Keratinocyte (primary cell): ENCODE data around the gene ASTN1. TPM values are rescaled to one million over a fixed set of nuclear protein-coding genes. Genes with fewer than 3 reads are reported as not detected.

ENCODE experiments used
- DNase-seq: peaks from one replicate; pipeline ENCODE4 v3.0.0-alpha.2; 2011; ENCODE audit warnings: low read depth, missing footprints, low spot score
- FAIRE-seq: peaks from 2 replicates; lab custom pipeline; 2011; peaks lifted over from hg19 to GRCh38; lab: Jason Lieb, UNC
- H2AFZ ChIP-seq: 2 replicates; pipeline ENCODE4 v1.6.0; 2012; ENCODE audit warnings: low read length, control low read depth, inconsistent platforms; ENCODE audit not compliant: control insufficient read depth
- H3K27ac ChIP-seq: 2 replicates; pipeline ENCODE4 v1.5.1; 2011; ENCODE audit warnings: low read length; ENCODE audit not compliant: control insufficient read depth, insufficient read depth
- H3K27me3 ChIP-seq: 3 replicates; pipeline ENCODE4 v1.6.0; 2011; ENCODE audit warnings: low read length; ENCODE audit not compliant: control insufficient read depth, insufficient read depth; ENCODE audit errors: extremely low read depth
- H3K36me3 ChIP-seq, 2 experiments: 2 replicates in 1 of 2; 3 replicates in 1 of 2; pipeline ENCODE4 v1.5.1; 2011; ENCODE audit warnings: low read length in 2 of 2, mild to moderate bottlenecking in 1 of 2; ENCODE audit not compliant: control insufficient read depth in 2 of 2, insufficient read depth in 2 of 2; ENCODE audit errors: extremely low read depth in 1 of 2
- H3K4me1 ChIP-seq: 3 replicates; pipeline ENCODE4 v1.5.1; 2011; ENCODE audit warnings: low read length; ENCODE audit not compliant: control insufficient read depth, insufficient read depth; ENCODE audit errors: extremely low read depth
- H3K4me2 ChIP-seq: 3 replicates; pipeline ENCODE4 v1.6.0; 2011; ENCODE audit warnings: low read depth, low read length; ENCODE audit not compliant: control insufficient read depth, insufficient read depth; ENCODE audit errors: extremely low read depth
- H3K4me3 ChIP-seq, 3 experiments: fragments of 200-600 bp in 1 of 3; sonication (generic) in 1 of 3; 2 replicates in 2 of 3; 3 replicates in 1 of 3; pipeline ENCODE4 v1.5.1; 2011 to 2016; ENCODE audit warnings: low read length in 3 of 3, mild to moderate bottlenecking in 3 of 3, control low read depth in 2 of 3, inconsistent platforms in 1 of 3, low read depth in 1 of 3, mixed read lengths in 1 of 3, mixed run types in 1 of 3, moderate library complexity in 1 of 3; ENCODE audit not compliant: control insufficient read depth in 2 of 3, insufficient read depth in 2 of 3; ENCODE audit errors: extremely low read depth in 1 of 3
- H3K79me2 ChIP-seq: 2 replicates; pipeline ENCODE4 v1.6.0; 2012; ENCODE audit warnings: low read length; ENCODE audit not compliant: control insufficient read depth, insufficient read depth
- H3K9ac ChIP-seq: 3 replicates; pipeline ENCODE4 v1.6.0; 2011; ENCODE audit warnings: low read length; ENCODE audit not compliant: control insufficient read depth, insufficient read depth; ENCODE audit errors: extremely low read depth
- H3K9me1 ChIP-seq: 3 replicates; pipeline ENCODE4 v1.6.0; 2011; ENCODE audit warnings: low read length; ENCODE audit not compliant: control insufficient read depth, insufficient read depth; ENCODE audit errors: extremely low read depth
- H3K9me3 ChIP-seq: 2 replicates; pipeline ENCODE4 v1.5.1; 2012; ENCODE audit warnings: low read depth, low read length; ENCODE audit not compliant: control insufficient read depth
- H4K20me1 ChIP-seq: 3 replicates; pipeline ENCODE4 v1.6.0; 2011; ENCODE audit warnings: low read length; ENCODE audit not compliant: control insufficient read depth, insufficient read depth; ENCODE audit errors: extremely low read depth
- CTCF ChIP-seq, 3 experiments: IDR thresholded peaks in 1 of 3; conservative IDR thresholded peaks in 1 of 3; optimal IDR thresholded peaks in 1 of 3; 2 replicates in 2 of 3; 3 replicates in 1 of 3; pipeline versions ENCODE3 to v1.5.1; 2011; ENCODE audit warnings: low read length in 3 of 3, mild to moderate bottlenecking in 3 of 3, moderate library complexity in 2 of 3, control low read depth in 1 of 3, inconsistent platforms in 1 of 3; ENCODE audit not compliant: insufficient read depth in 2 of 3; ENCODE audit errors: extremely low read depth in 1 of 3
- EZH2 ChIP-seq: IDR thresholded peaks from one replicate; pipeline ENCODE4 v1.6.1; 2012; ENCODE audit warnings: inconsistent platforms, mild to moderate bottlenecking, low read length, moderate library complexity
- dilution Hi-C: fragments of 300-500 bp; cut with MboI; formaldehyde crosslinking; loops from one replicate; pipeline ENCODE4 v1.7.0; 2020; ENCODE audit warnings: low sequenced_read_pairs; ENCODE audit not compliant: extremely low pct_ligation_motif_present
- polyA plus RNA-seq, 5 experiments: library from polyadenylated mRNA; depleted of rRNA in 3 of 5; stranded (reverse) in 3 of 5; stranded (forward) in 1 of 5; unstranded in 1 of 5; fragments of >200 nt; gene quantifications; 1 replicate in 1 of 5; 2 replicates in 3 of 5; 3 replicates in 1 of 5; pipeline versions ENCODE4 v1.2.1 to v1.2.3, GENCODE V29; 2011 to 2012; ENCODE audit warnings: missing spikeins in 2 of 5, low read depth in 1 of 5, low replicate concordance in 1 of 5

The ASTN1 gene
- polyA plus RNA-seq, 1 donor (not counting 4 experiments of a cell fraction or from before 2014, with no cell fraction given), result 0.08 TPM

- H3K4me2 ChIP-seq, result no peak overlapping the region
- peaks cover 9% of the 10 kb centered on the region for H3K27me3 ChIP-seq
- no peaks in the 10 kb centered on the region for H3K9me1 ChIP-seq
- H4K20me1 ChIP-seq, result no peaks in the 10 kb centered on the region
- no peak for TF ChIP-seq CTCF (optimal IDR thresholded peaks at IDR 0.05 in 1 of 3, IDR thresholded peaks at IDR 0.05 in 1 of 3, conservative IDR thresholded peaks at IDR 0.05 in 1 of 3; ENCODE audit: extremely low read depth in 1 of 3, insufficient read depth in 2 of 3, low read length in 3 of 3)
- TF ChIP-seq EZH2, result no peak
- H3K9me3 ChIP-seq, result no peaks in the 10 kb centered on the region
- no peak overlapping the region for H3K9ac ChIP-seq
- no peak overlapping the region for H3K4me3 ChIP-seq
- FAIRE-seq (no peak), DNase-seq (no peak)
- dilution Hi-C loops, result no loop called here
- no peaks in the 10 kb centered on the region for H3K36me3 ChIP-seq
- H3K27ac ChIP-seq, result no peak overlapping the region
- no peaks in the 10 kb centered on the region for H3K79me2 ChIP-seq
- H3K4me1 ChIP-seq, result no peaks in the 10 kb centered on the region
- no peak overlapping the region for H2AFZ ChIP-seq
Measured at GRCh38 chr1:176841238-176841637, 323.3 kb downstream of the ASTN1 start.

- no peak overlapping the region for H3K4me2 ChIP-seq
- no peak overlapping the region for H3K27ac ChIP-seq
- H3K9ac ChIP-seq, result no peak overlapping the region
- no peak overlapping the region for H2AFZ ChIP-seq
- no peaks in the 10 kb centered on the region for H3K36me3 ChIP-seq
- no peaks in the 10 kb centered on the region for H3K9me3 ChIP-seq
- TF ChIP-seq EZH2, result no peak
- TF ChIP-seq CTCF (optimal IDR thresholded peaks at IDR 0.05 in 1 of 3, IDR thresholded peaks at IDR 0.05 in 1 of 3, conservative IDR thresholded peaks at IDR 0.05 in 1 of 3; ENCODE audit: extremely low read depth in 1 of 3, insufficient read depth in 2 of 3, low read length in 3 of 3), result no peak
- H3K9me1 ChIP-seq, result no peaks in the 10 kb centered on the region
- H3K79me2 ChIP-seq, result no peaks in the 10 kb centered on the region
- peaks cover 5% of the 10 kb centered on the region for H3K27me3 ChIP-seq
- no peak for FAIRE-seq
- H3K4me1 ChIP-seq, result no peaks in the 10 kb centered on the region
- no peak overlapping the region for H3K4me3 ChIP-seq
- no peaks in the 10 kb centered on the region for H4K20me1 ChIP-seq
- dilution Hi-C loops, result no loop called here
- DNase-seq, result no peak
Measured at GRCh38 chr1:176839216-176839615, 325.3 kb downstream of the ASTN1 start.
